ENCODE measurements around the gene PCDHGA1. TPM values are rescaled to one million over a fixed set of nuclear protein-coding genes. Genes with fewer than 3 reads are reported as not detected.

The PCDHGA1 gene
- total and polyA plus RNA-seq, 2 donors (not counting 1 experiment from before 2014, with no cell fraction given), result 0.06 to 0.64 TPM

DNA sequence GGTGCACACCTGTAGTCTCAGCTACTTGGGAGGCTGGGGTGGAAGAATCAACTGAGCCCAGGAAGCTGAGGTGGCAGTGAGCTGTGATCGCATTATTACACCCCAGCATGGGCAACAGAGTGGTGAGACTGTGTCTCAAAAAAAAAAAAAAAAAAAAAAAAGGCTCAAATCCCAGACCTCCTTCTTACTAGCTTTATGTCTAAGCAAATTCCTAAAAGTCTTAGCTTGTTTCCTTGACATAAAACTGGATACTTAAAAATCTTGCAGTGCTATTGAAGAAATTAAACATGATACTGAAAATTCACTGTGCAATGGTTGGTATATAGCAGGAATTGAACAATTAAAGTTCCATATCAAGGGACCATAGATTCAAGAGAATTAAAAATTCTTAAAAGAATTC, 203.6 kb downstream of the PCDHGA1 start:
- H3K36me3 ChIP-seq (replicated peaks in 1 of 2; ENCODE audit: control extremely low read depth in 1 of 2, control insufficient read depth in 1 of 2, extremely low read depth in 1 of 2, insufficient read depth in 2 of 2, low read length in 1 of 2), result peaks cover 2 to 55% of the 10 kb centered on the region in 2 experiments
- Mint-ChIP-seq H3K4me3 (no peak overlapping the region), H3K27me3 (no peaks in the 10 kb centered on the region), H3K9me3 (ENCODE audit: insufficient read depth) (no peaks in the 10 kb centered on the region), H3K4me1 (no peaks in the 10 kb centered on the region), H3K27ac (no peak overlapping the region)
- DNase-seq, result no peak
- ATAC-seq (ENCODE audit: low read depth), result no peak
- H3K79me2 ChIP-seq (ENCODE audit: control insufficient read depth, insufficient read depth, low read length), result peaks cover 3% of the 10 kb centered on the region
- POLR2A ChIA-PET, result interaction anchor here (0.6 kb wide), 1 partner anchor 69 kb away, joined by 4 read pairs; no protein-coding TSS in a partner anchor
- H3K27ac ChIP-seq (ENCODE audit: low read length in 2 of 2), result no peak overlapping the region
- H3K27me3 ChIP-seq (replicated peaks in 1 of 4; ENCODE audit: control extremely low read depth in 1 of 4, control insufficient read depth in 3 of 4, insufficient read depth in 4 of 4, low read length in 3 of 4), result no peaks in the 10 kb centered on the region
- H3K4me3 ChIP-seq (ENCODE audit: control extremely low read depth in 1 of 5, extremely low read depth in 1 of 5, insufficient read depth in 1 of 5, low read depth in 2 of 5, low read length in 4 of 5), result no peak overlapping the region
- no peaks in the 10 kb centered on the region for H4K20me1 ChIP-seq (ENCODE audit: control insufficient read depth, insufficient read depth, low read length, poor library complexity, severe bottlenecking)
- H2AFZ ChIP-seq (ENCODE audit: insufficient read depth, low read depth, low read length, poor library complexity, severe bottlenecking), result no peak overlapping the region
- no peaks in the 10 kb centered on the region for H3K9me3 ChIP-seq (ENCODE audit: control extremely low read depth in 1 of 3, control insufficient read depth in 2 of 3, insufficient read depth in 1 of 3, low read length in 2 of 3)
- intact Hi-C loops (cut with micrococcal nuclease), result no loop called here
- CTCF ChIA-PET, result interaction anchor here (0.6 to 4.8 kb wide), 6 partner anchors 9 to 58 kb away, joined by 3 to 23 read pairs (median 4); no protein-coding TSS in a partner anchor
- no peak overlapping the region for H3K4me2 ChIP-seq (replicated peaks; ENCODE audit: low read depth, low read length, poor library complexity, severe bottlenecking)
- TF ChIP-seq EZH2 (IDR thresholded peaks at IDR 0.05; ENCODE audit: borderline replicate concordance, insufficient read depth, low read depth, low read length, poor library complexity, severe bottlenecking) (no peak), CTCF (IDR thresholded peaks at IDR 0.05) (no peak)
- WGBS (ENCODE audit: insufficient coverage), result no CpG with 5 or more reads among the region's 1 CpG
- peaks cover 5 to 9% of the 10 kb centered on the region in 2 donors for H3K4me1 ChIP-seq (ENCODE audit: control insufficient read depth in 2 of 2, insufficient read depth in 2 of 2, low read length in 2 of 2)
- no peak overlapping the region for H3K9ac ChIP-seq (ENCODE audit: low read length)

DNA sequence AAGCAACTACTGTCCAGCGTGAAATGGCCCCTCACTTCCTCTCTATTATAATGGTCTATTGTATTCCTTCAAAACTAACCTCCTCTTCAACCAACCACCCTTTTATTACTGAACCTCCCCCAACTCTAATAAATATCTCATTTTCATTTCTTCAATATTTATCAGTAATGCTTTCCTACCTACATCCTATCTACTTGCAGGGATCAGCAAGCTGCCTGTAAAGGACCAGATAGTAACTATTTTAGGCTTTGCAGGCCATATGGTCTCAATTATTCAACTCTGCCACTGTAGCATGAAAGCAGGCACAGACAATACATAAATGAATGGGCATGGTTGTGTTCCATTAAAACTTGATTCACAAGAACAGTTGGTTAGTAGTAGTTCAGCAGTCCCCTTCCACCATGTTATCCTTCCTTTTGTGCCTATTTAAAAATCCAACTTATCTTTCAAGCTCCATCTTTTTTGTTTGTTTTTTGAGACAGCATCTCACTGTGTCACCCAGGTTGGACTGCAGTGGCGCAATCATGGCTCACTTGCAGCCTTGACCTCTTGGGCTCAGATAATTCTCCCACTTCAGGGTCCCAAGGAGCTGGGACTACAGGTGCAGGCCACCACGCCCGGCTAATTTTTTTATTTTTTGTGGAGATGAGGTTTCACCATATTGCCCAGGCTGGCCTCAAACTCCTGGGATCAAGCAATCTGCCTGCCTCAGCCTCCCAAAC, 204.3 kb downstream of the PCDHGA1 start:
- H3K27me3 ChIP-seq (replicated peaks in 1 of 4; ENCODE audit: control extremely low read depth in 1 of 4, control insufficient read depth in 3 of 4, insufficient read depth in 4 of 4, low read length in 3 of 4), result no peaks in the 10 kb centered on the region
- H3K27ac Mint-ChIP-seq, result no peak overlapping the region
- no peak overlapping the region for H3K4me2 ChIP-seq (replicated peaks; ENCODE audit: low read depth, low read length, poor library complexity, severe bottlenecking)
- H3K79me2 ChIP-seq (ENCODE audit: control insufficient read depth, insufficient read depth, low read length), result peaks cover 3% of the 10 kb centered on the region
- H3K4me3 ChIP-seq (ENCODE audit: control extremely low read depth in 1 of 5, extremely low read depth in 1 of 5, insufficient read depth in 1 of 5, low read depth in 2 of 5, low read length in 4 of 5), result no peak overlapping the region
- H3K36me3 ChIP-seq (replicated peaks in 1 of 2; ENCODE audit: control extremely low read depth in 1 of 2, control insufficient read depth in 1 of 2, extremely low read depth in 1 of 2, insufficient read depth in 2 of 2, low read length in 1 of 2), result peaks cover 2 to 47% of the 10 kb centered on the region in 2 experiments
- TF ChIP-seq EZH2 (IDR thresholded peaks at IDR 0.05; ENCODE audit: borderline replicate concordance, insufficient read depth, low read depth, low read length, poor library complexity, severe bottlenecking) (no peak), CTCF (IDR thresholded peaks at IDR 0.05) (no peak)
- no peaks in the 10 kb centered on the region for H3K9me3 Mint-ChIP-seq (ENCODE audit: insufficient read depth)
- no peaks in the 10 kb centered on the region for H3K9me3 ChIP-seq (ENCODE audit: control extremely low read depth in 1 of 3, control insufficient read depth in 2 of 3, insufficient read depth in 1 of 3, low read length in 2 of 3)
- H3K4me3 Mint-ChIP-seq, result no peak overlapping the region
- WGBS (ENCODE audit: insufficient coverage), result 100% methylated on average over 1 of the region's 4 CpGs
- ATAC-seq (ENCODE audit: low read depth), result no peak
- H3K4me1 ChIP-seq (ENCODE audit: control insufficient read depth in 2 of 2, insufficient read depth in 2 of 2, low read length in 2 of 2), result peaks cover 5 to 9% of the 10 kb centered on the region in 2 donors
- DNase-seq, result no peak
- intact Hi-C loops (cut with micrococcal nuclease), result no loop called here
- H3K27me3 Mint-ChIP-seq, result no peaks in the 10 kb centered on the region
- H3K27ac ChIP-seq (ENCODE audit: low read length in 2 of 2), result no peak overlapping the region
- CTCF ChIA-PET, result interaction anchor here (0.6 to 4.8 kb wide), 6 partner anchors 10 to 124 kb away, joined by 3 to 23 read pairs (median 3); no protein-coding TSS in a partner anchor
- no peak overlapping the region for H2AFZ ChIP-seq (ENCODE audit: insufficient read depth, low read depth, low read length, poor library complexity, severe bottlenecking)
- H4K20me1 ChIP-seq (ENCODE audit: control insufficient read depth, insufficient read depth, low read length, poor library complexity, severe bottlenecking), result no peaks in the 10 kb centered on the region
- no peaks in the 10 kb centered on the region for H3K4me1 Mint-ChIP-seq
- no peak overlapping the region for H3K9ac ChIP-seq (ENCODE audit: low read length)
- POLR2A ChIA-PET, result interaction anchor here (0.6 kb wide), 1 partner anchor 70 kb away, joined by 4 read pairs; no protein-coding TSS in a partner anchor
